Duodenal mucosa (tissue), 2 donors: Measurements from ENCODE around the gene HHIPL1.

ENCODE experiments used
- H3K27ac ChIP-seq: one replicate; pipeline ENCODE4 v1.7.0; 2013; ENCODE audit warnings: low read depth, low read length
- H3K27me3 ChIP-seq, 2 donors: one replicate each; pipeline ENCODE4 v1.7.0; 2013; ENCODE audit warnings: low read length in 2 of 2, control low read depth in 1 of 2; ENCODE audit not compliant: insufficient read depth in 2 of 2, control insufficient read depth in 1 of 2
- H3K36me3 ChIP-seq, 2 donors: one replicate each; pipeline ENCODE4 v1.7.0; 2013; ENCODE audit warnings: low read length in 2 of 2, control low read depth in 1 of 2; ENCODE audit not compliant: insufficient read depth in 2 of 2, control insufficient read depth in 1 of 2
- H3K4me1 ChIP-seq, 2 donors: one replicate each; pipeline ENCODE4 v1.7.0; 2013; ENCODE audit warnings: low read length in 2 of 2, control low read depth in 1 of 2; ENCODE audit not compliant: insufficient read depth in 2 of 2, control insufficient read depth in 1 of 2
- H3K4me3 ChIP-seq, 2 donors: one replicate each; pipeline ENCODE4 v1.7.0; 2013; ENCODE audit warnings: low read length in 2 of 2, low read depth in 1 of 2
- H3K9ac ChIP-seq, 2 donors: one replicate each; pipeline ENCODE4 v1.7.0; 2013; ENCODE audit warnings: low read length in 2 of 2, low read depth in 1 of 2
- H3K9me3 ChIP-seq, 2 donors: one replicate each; pipeline ENCODE4 v1.7.0; 2013; ENCODE audit warnings: low read length in 2 of 2, control low read depth in 1 of 2; ENCODE audit not compliant: control insufficient read depth in 1 of 2

The HHIPL1 gene

DNA sequence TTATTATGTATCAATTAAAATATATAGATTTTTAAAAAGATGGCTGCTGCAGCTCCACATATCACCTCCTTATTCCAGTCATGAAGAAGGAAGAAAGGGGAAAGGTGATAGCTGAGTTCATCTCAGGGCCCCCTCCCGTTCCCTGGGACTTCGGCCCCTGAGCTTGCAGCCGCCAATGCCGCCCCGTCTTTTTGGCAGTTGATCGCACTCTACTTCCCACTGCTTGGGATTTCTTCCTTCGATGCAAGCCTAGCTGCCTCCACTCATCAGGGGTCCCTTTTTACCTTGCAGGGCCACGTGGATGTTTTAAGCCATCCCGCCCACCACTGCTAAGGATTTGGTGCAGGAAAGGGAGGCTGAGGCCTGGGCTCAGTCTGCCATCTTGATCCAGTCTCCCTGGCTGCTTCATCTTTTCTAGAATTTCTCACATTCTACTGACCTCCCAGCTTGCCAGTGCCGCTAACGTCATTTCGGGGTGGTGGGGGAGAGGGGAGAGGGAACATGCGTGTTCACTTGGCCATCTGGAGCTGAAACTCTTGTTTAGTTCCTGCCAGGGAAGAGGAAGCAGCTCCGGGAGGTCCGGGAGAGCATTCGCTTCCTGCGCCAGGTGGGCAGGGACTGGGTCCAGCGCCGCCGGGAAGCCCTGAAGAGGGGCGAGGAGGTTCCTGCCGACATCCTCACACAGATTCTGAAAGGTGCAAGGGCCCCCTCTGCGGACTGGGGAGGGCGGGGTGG, 70.5 kb downstream of the HHIPL1 start:
- no peaks in the 10 kb centered on the region for H3K9me3 ChIP-seq
- no peak overlapping the region for H3K27ac ChIP-seq
- no peaks in the 10 kb centered on the region for H3K27me3 ChIP-seq
- H3K4me1 ChIP-seq: no peaks in the 10 kb centered on the region
- H3K36me3 ChIP-seq: no peaks in the 10 kb centered on the region
- no peak overlapping the region for H3K9ac ChIP-seq
- H3K4me3 ChIP-seq: no peak overlapping the region

- Histone ChIP-seq H3K4me3 (no peak overlapping the region), H3K9ac (no peak overlapping the region), H3K4me1 (no peaks in the 10 kb centered on the region), H3K27me3 (no peaks in the 10 kb centered on the region), H3K9me3 (no peaks in the 10 kb centered on the region), H3K36me3 (no peaks in the 10 kb centered on the region), H3K27ac (no peak overlapping the region)
Measured at GRCh38 chr14:99716091-99716849, 71.3 kb downstream of the HHIPL1 start.

DNA sequence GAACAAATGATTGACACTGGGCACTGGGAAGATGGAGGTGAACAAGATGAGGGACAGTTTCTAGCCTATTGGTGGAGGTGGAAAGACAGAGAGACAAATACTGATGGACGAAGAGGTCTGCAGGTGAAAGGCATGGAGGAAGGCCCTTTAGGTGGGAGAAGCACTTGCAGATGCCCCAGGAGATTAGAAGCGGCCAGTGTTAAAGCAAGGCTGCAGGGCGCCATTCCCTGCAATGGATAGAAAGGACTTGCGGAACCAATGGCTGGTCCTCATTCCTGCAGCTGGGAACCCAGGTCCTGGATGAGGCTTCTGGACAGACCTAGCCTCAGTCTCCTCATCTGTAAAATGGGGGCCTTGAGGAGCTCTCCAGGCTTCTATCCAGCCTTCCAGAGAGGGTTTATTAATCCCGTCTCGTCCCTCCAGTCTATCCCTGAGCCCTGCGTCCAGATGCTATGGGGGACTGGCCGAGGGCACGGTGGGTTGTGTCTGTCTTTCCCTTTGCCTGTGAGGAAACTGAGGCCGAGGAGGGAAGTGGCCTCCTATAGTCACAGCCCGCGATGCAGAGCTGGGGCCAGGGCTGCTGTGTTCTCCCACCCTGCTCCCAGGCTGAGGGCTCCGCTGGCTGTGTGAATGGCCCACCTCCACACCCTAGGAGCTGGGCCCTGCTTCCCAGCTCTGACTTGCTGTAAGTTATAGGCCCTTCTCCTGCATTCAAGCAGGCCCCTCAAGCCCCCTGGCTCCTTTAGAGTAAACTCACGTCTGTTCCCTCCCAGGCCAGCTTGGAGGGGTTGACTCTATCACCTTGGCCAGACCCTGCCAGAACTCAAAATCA, 72.1 kb downstream of the HHIPL1 start:
- H3K36me3 ChIP-seq: no peaks in the 10 kb centered on the region
- no peak overlapping the region for H3K9ac ChIP-seq
- no peaks in the 10 kb centered on the region for H3K9me3 ChIP-seq
- no peak overlapping the region for H3K4me3 ChIP-seq
- no peak overlapping the region for H3K27ac ChIP-seq
- H3K4me1 ChIP-seq: no peaks in the 10 kb centered on the region
- peaks cover 0 to under 1% of the 10 kb centered on the region in 2 donors for H3K27me3 ChIP-seq

- Histone ChIP-seq H3K9ac (no peak overlapping the region), H3K27me3 (peaks cover 0 to 3% of the 10 kb centered on the region in 2 donors), H3K36me3 (no peaks in the 10 kb centered on the region), H3K4me1 (no peaks in the 10 kb centered on the region), H3K27ac (no peak overlapping the region), H3K4me3 (no peak overlapping the region), H3K9me3 (no peaks in the 10 kb centered on the region)
Measured at GRCh38 chr14:99717682-99718013, 72.7 kb downstream of the HHIPL1 start.

GRCh38 chr14:99718031-99718810, 73.3 kb downstream of the HHIPL1 start:
- Histone ChIP-seq H3K9me3 (no peaks in the 10 kb centered on the region), H3K4me1 (no peaks in the 10 kb centered on the region), H3K36me3 (no peaks in the 10 kb centered on the region), H3K27me3 (peaks cover 0 to 3% of the 10 kb centered on the region in 2 donors), H3K9ac (no peak overlapping the region), H3K4me3 (no peak overlapping the region), H3K27ac (no peak overlapping the region)

GRCh38 chr14:99718811-99719192, 73.9 kb downstream of the HHIPL1 start:
- H3K4me3 ChIP-seq: no peak overlapping the region
- no peaks in the 10 kb centered on the region for H3K36me3 ChIP-seq
- H3K27me3 ChIP-seq: peaks cover 0 to 3% of the 10 kb centered on the region in 2 donors
- H3K4me1 ChIP-seq: no peaks in the 10 kb centered on the region
- H3K9ac ChIP-seq: no peak overlapping the region
- H3K9me3 ChIP-seq: no peaks in the 10 kb centered on the region
- no peak overlapping the region for H3K27ac ChIP-seq

DNA sequence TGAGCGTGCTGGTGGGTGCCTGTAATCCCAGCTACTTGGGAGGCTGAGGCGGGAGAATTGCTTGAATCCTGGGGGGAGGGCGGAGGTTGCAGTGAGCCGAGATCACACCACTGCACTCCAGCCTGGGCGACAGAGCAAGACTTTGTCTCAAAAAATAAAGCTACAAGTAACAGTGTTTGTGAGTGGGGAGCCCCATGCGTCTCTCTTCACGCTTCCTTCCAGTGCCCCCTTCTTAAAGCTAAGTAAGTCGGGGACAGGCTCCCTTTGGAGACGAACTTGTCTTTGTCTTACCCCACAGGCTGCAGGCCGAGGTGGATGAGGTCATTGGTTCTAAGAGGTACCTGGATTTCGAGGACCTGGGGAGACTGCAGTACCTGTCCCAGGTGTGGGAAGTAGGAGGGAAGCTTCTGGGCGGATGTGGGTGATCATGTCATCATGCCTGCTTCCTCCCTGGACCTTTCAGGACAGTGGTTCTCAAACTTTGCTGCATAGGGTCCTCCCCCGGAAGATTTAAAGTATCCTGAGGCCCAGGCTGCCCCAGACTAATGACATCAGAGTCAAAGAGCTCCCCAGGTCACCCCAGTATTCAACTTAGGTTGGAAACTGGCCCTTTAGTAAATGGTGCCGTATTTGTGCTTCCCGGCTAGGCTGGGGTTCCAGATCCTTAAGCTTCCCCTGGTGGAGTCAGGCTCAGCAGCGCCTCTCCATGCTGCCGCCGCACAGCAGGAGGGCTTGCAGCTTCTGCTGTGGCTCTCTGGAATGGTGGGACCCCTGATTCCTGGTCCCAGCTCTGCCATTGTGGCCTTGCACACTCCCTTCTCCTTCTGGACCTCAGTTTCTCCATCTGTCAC, 76.2 kb downstream of the HHIPL1 start:
- Histone ChIP-seq H3K27me3 (peaks cover 0 to 3% of the 10 kb centered on the region in 2 donors), H3K4me3 (no peak overlapping the region), H3K4me1 (no peaks in the 10 kb centered on the region), H3K36me3 (no peaks in the 10 kb centered on the region), H3K27ac (no peak overlapping the region), H3K9me3 (no peaks in the 10 kb centered on the region), H3K9ac (no peak overlapping the region)

DNA sequence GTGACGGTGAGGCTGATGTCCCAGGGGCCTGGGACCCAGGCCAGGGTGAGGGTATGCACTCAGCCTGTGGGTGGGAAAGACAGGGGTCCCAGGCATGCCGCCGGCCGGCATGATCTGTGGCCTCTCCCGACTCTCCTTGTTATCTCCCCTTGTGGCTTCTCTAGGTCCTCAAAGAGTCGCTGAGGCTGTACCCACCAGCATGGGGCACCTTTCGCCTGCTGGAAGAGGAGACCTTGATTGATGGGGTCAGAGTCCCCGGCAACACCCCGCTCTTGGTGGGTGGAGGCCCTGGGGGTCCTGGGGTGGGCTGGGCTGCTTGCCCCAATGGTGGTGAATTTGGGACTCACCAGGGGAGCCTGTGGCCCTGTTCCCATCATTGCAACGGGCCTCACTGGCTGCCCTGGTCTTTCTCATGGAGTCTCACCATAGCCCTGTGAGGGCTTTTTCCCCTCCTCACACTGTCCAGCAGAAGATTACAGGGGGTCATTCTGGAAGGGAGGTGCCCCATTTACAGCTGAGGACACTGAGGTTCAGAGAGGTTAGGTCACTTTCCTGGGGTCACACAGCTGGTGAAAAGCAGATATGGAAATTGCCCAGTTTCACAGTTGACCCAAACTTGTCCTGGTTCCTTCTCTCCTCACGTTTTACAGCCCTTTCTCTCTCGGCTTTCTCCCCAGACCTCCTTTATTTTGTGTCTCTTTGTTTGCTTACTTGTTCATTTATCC, 77.0 kb downstream of the HHIPL1 start:
- Histone ChIP-seq H3K36me3 (no peaks in the 10 kb centered on the region), H3K27ac (no peak overlapping the region), H3K4me1 (no peaks in the 10 kb centered on the region), H3K9me3 (no peaks in the 10 kb centered on the region), H3K4me3 (no peak overlapping the region), H3K27me3 (peaks cover 0 to 3% of the 10 kb centered on the region in 2 donors), H3K9ac (no peak overlapping the region)

GRCh38 chr14:99722741-99723140, 77.8 kb downstream of the HHIPL1 start:
- Histone ChIP-seq H3K9ac (no peak overlapping the region), H3K36me3 (no peaks in the 10 kb centered on the region), H3K9me3 (no peaks in the 10 kb centered on the region), H3K4me1 (no peaks in the 10 kb centered on the region), H3K27ac (no peak overlapping the region), H3K27me3 (peaks cover 0 to 3% of the 10 kb centered on the region in 2 donors), H3K4me3 (no peak overlapping the region)
